Activated CD4-positive, CD25-positive, alpha-beta regulatory T cell (primary cell): Measurements from ENCODE around the gene TMEM150B.

Experiments used
- DNase-seq, 4 experiments: peaks; one replicate each; lab custom pipeline; 2025; lab: John Stamatoyannopoulos, UW

TMEM150B gene

DNA sequence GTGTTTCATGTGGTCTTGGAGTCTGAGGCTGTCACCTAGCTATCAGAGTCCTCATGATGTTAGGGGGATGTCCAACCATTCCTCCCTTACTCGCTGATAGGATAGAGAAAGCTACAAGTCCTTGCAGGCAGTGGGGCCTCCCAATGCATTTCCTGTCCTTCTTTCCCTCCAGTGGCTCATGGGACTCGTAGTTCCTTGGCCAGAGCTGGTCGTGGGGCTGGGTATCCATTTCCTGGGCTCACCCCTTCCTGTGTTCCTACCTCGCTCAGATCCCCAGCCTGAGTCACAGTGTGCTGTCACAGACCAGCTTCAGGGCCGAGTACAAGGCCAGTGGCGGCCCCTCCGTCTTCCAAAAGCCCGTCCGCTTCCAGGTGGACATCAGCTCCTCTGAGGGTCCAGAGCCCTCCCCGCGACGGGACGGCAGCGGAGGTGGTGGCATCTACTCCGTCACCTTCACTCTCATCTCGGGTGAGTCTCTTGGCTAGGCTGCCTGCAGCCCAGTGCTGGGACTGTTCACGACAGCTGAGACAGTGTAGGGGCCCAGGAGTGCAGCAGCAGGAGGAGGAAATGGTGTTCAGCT lies 19.1 kb downstream of the TMEM150B start:
- no peak for DNase-seq

- DNase-seq, result peak in 3 of 4 experiments; percentile 10 to 18 (median 13)
Measured at GRCh38 chr19:55305491-55305890, 19.6 kb downstream of the TMEM150B start.

DNA sequence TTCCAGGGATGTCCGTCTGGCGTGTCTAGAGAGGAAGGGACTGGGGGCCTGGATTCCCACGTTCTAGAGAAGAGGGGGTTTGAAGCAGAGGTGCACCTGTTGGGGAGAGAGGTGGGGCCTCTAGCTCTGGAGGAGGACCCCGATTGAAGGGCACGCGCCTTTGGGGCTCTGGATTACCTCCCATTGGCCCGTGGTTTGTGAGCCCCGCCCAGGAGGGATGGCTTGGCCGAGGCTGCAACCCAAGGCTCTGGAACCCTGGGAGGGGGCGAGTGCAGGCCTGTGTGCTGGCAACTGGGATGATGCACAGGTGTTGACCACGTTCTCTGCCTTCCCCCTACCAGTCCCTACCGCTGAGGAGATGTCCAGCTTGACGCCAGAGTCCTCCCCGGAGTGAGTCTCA lies 20.2 kb downstream of the TMEM150B start:
- DNase-seq, result no peak

DNA sequence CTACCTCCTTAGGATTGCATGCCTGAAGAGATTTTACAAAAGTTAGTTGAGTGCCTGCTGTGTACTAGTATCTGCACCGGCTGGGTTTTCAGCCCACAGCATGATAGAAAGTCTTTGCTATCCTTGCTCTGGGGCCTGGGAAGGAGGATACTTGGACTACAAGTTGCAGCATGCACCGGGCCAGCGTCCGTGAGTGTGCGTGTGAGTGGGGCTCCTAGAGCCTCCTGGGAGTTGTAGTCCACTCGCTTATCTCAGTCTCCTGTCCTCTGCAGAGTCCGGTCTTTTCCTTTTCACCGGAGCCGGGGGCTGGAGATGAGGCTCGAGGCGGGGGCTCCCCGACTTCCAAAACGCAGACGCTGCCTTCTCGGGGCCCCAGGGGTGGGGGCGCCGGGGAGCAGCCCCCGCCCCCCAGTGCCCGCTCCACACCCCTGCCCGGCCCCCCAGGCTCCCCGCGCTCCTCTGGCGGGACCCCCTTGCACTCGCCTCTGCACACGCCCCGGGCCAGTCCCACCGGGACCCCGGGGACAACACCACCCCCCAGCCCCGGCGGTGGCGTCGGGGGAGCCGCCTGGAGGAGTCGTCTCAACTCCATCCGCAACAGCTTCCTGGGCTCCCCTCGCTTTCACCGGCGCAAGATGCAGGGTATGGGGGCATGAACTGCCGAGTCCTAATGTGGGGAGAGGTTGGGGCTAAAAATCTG lies 20.7 kb downstream of the TMEM150B start:
- DNase-seq, result no peak

GRCh38 chr19:55303477-55303876 lies 21.7 kb downstream of the TMEM150B start:
- DNase-seq, result no peak

GRCh38 chr19:55302318-55302703 lies 22.8 kb downstream of the TMEM150B start:
- DNase-seq, result no peak

DNA sequence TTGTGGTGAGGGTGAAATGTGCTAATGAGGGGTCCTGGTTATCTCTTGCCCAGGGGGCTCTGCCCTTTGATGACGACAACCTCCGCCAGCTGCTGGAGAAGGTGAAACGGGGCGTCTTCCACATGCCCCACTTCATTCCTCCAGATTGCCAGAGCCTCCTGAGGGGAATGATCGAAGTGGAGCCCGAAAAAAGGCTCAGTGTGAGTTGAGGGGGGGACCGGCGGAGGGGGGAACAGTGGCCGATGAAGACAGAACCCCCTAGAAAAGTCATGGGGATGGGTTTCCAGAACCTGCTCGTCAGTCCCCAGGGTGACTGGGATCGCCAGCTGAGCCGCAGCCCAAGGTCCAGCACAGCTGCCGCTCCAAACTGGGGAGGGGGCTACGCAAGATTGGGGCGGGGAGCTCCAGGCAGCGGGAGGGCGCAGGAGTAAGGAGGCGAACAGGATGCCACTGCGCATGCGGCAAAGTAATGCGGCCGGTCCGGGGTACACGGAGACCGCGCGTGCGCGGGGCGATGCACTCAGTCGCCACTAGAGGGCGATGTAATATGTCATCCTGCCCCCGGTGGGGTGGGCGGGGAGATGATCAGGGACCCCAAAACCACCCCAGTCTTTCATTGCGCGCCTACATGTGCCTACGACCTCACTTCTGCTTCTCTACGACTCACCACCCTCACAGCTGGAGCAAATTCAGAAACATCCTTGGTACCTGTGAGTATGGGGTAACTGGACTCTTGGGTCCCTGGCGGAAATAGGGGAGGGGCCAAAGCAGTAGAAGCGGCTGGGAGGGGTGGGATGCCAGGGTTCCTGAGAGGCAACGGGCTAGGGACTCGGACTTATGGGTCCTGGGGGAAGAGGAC lies 23.5 kb downstream of the TMEM150B start:
- DNase-seq, result peak; percentile 77 to 96 (median 88)

GRCh38 chr19:55300886-55301458 lies 24.2 kb downstream of the TMEM150B start:
- no peak for DNase-seq

DNA sequence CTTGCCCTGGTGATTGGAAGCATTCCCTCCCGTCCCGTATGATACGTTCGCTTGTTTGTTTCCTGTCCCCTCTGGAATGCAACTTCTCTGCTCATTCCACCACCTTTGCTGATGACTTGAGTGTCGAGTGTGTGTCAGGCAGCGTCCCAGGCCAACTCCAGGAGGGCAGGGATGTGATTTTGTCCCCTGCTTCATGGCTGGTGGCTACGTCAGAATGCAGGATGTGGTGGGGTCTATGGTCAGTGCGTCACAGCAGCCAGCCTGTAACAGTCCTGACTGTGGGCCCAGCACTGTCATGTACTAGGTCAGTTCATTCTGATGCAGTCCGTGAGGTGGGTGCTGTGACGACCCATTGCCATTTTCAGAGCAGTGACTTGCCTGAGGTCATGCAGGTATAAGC lies 25.1 kb downstream of the TMEM150B start:
- no peak for DNase-seq

- DNase-seq, result no peak
Measured at GRCh38 chr19:55297267-55297666, 27.9 kb downstream of the TMEM150B start.

DNA sequence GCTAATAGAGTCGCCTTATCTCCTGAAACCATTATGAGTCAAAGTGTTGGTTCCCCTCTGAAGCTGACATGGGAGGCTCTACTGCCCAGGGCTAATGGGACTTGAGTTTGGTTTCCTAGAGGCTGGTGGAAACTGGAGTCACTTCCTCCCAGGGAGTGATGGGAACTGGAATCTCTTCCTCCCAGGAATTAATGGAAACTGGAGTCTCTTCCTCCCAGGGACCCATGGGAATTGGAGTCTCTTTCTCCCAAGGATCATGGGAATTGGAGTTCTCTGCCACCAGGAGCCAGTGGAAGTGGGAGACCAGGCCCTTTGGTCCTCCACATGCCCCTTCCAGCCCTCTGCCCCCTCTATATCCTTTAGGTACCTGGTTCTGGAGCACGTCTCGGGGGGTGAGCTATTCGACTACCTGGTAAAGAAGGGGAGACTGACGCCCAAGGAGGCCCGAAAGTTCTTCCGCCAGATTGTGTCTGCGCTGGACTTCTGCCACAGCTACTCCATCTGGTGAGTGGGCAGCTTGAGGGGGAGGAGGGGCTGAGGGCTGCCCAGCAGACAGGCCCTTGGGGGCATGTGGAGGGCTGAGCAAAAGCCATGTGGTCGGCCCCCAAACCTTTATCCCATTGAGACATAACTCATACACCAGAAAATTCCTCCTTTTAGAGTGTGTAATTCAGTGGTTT lies 35.9 kb downstream of the TMEM150B start:
- no peak for DNase-seq

- DNase-seq, result no peak
Measured at GRCh38 chr19:55287361-55288079, 37.6 kb downstream of the TMEM150B start.

DNA sequence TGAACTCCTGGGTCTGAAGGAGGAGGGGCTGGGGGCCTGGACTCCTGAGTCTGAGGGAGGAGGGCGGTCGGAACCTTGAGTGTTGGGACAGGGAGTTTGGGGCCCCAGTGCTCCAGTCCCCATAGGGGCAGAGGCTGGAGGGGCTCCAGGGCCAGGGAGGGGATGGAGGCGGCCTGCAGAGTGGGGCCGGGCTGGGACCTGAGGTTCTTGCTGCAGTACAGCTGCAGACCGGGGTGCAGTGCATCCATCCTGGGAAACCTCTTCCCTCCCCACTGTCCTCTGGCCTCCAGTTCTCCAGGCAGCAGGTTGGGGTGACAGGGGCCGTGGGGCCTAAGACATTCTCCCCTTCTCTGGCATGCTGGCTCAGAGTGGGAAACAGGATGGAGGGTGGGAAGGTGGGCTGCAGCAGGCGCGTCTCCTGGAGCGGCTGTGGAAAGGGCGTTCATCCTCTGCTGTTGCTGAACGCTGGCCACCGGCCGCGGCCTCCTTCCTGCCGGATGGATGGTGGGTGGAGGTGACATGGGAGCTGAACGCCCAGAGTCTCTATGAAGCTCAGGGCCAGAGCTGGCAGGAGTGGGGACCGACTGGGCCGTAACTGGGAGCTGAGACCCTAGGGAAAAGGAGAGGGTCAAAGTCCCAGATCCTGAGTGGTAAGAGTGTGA lies 39.8 kb downstream of the TMEM150B start:
- DNase-seq, result no peak

- no peak for DNase-seq
Measured at GRCh38 chr19:55284405-55285058, 40.6 kb downstream of the TMEM150B start.

- peak in 2 of 4 experiments; percentile 19 to 38 for DNase-seq
Measured at GRCh38 chr19:55283548-55284377, 41.4 kb downstream of the TMEM150B start, which contains the start of gene BRSK1. Gene BRSK1 (plus strand): TSS chr19:55283997. CDS start chr19:55284443, 446 bp downstream.

DNA sequence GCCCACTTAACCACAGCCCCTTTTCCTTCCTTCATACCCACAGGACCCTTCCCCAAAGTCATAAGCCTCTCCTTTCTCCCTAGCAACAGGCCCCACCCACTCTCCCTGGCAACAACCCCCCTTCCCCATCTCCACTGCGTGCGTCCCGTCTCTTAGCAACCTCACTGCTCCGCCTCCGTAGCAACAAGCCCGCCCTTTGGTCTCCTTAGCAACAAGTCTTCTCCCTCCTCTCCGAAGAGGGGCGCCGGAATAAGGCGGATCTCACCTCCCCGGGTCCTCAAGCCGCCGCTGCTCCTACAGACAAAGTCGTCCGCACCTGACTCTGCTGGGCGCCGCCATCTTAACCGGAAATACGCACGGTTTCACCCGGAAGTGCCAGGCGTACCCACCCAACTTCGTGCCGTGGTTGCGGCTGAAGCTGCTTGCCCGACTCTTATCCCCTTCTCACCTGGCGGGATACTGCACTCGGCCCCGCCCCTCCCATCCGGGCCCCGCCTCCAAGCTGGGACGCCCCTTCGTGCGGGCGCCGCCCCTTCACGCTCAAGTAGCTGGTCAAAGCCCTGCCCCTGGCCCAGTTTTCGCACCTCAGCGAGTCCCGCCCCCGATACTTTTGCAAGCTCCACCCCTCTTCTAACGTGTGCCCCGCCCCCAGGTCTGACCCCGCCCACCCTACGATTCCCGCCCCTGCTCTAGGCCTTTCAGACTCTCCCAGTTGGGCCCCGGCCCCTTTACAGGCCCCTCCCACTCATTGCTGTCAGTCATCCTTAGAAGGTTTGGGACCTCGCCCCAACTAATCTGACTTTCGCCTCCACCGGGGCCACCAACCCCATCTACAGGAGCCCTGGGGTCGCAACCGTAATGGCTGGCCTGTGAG lies 45.1 kb downstream of the TMEM150B start, which contains the start of gene HSPBP1:
TSS of gene HSPBP1 (minus strand) at position 341 of the 874 bp plus-strand sequence. CDS start 502 bp downstream, outside the sequence.
- DNase-seq, result peak; percentile 81 to 89 (median 86)

GRCh38 chr19:55279340-55279739 lies 45.8 kb downstream of the TMEM150B start:
- DNase-seq, result no peak
